ENCODE data around the gene FRMD4A. TPM values are rescaled to one million over a fixed set of nuclear protein-coding genes. Genes with fewer than 3 reads are reported as not detected.

Gene FRMD4A
- total and polyA plus RNA-seq, 10 of the 15 experiments (the other 5 are each of a cell fraction or from before 2014, with no cell fraction given) = 17.8 to 75.2 (median 39.1) TPM

DNA sequence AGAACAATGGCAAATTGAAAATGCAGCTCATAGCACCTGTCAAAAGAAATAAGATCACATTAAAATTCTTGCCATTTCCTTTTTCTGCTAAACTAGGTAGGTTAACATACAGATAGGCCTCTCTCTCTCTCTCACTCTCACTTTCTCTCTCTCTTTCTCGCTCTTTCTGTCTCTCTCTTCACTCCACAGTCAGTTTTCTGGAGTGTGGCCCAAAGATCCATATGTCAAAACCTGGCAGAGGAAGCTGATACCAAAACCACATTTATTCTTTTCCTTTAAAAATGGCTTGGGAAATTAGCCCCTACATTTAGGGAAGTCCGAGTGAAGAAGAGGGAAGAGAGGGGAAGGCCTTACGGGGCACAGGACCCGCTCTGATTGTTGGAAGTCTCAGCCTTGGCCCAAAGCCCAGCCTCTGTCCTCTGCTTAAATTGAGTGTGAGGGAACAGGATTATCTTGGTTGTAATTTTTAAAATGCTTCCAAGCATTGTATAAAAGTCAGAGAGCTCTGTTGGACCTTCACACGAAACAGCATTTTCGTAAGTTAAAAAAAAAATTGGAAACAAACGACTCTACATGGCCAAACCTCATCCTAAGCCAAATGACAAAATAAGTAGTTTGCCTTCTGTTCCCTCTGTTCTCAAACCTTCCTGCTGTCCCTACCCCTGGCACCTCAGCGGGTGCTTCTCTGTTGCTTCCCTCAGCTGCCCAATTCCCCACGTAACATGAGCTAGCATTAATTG is 83.2 kb downstream of the FRMD4A start (continued):
- TF ChIP-seq, protein P1, sequence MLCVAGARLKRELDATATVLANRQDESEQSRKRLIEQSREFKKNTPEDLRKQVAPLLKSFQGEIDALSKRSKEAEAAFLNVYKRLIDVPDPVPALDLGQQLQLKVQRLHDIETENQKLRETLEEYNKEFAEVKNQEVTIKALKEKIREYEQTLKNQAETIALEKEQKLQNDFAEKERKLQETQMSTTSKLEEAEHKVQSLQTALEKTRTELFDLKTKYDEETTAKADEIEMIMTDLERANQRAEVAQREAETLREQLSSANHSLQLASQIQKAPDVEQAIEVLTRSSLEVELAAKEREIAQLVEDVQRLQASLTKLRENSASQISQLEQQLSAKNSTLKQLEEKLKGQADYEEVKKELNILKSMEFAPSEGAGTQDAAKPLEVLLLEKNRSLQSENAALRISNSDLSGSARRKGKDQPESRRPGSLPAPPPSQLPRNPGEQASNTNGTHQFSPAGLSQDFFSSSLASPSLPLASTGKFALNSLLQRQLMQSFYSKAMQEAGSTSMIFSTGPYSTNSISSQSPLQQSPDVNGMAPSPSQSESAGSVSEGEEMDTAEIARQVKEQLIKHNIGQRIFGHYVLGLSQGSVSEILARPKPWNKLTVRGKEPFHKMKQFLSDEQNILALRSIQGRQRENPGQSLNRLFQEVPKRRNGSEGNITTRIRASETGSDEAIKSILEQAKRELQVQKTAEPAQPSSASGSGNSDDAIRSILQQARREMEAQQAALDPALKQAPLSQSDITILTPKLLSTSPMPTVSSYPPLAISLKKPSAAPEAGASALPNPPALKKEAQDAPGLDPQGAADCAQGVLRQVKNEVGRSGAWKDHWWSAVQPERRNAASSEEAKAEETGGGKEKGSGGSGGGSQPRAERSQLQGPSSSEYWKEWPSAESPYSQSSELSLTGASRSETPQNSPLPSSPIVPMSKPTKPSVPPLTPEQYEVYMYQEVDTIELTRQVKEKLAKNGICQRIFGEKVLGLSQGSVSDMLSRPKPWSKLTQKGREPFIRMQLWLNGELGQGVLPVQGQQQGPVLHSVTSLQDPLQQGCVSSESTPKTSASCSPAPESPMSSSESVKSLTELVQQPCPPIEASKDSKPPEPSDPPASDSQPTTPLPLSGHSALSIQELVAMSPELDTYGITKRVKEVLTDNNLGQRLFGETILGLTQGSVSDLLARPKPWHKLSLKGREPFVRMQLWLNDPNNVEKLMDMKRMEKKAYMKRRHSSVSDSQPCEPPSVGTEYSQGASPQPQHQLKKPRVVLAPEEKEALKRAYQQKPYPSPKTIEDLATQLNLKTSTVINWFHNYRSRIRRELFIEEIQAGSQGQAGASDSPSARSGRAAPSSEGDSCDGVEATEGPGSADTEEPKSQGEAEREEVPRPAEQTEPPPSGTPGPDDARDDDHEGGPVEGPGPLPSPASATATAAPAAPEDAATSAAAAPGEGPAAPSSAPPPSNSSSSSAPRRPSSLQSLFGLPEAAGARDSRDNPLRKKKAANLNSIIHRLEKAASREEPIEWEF (IDR thresholded peaks at IDR 0.05; ENCODE audit: insufficient replicate concordance, low read depth, low read length) = no peak
- TF ChIP-seq RFX5 (IDR thresholded peaks at IDR 0.05; ENCODE audit: low read depth, low read length) (no peak), SIX5 (IDR thresholded peaks at IDR 0.05; ENCODE audit: low read depth, low read length, severe bottlenecking) (no peak), ZNF592 (IDR thresholded peaks at IDR 0.05) (no peak), MLLT1 (IDR thresholded peaks at IDR 0.05) (no peak)

Data from GM12878 (cell line).